GM13976 (cell line): ENCODE data around the gene HTR3A.
"Not testable (repeated sequence)": the region's sequence is repeated elsewhere in the genome, so short reads cannot be mapped to it uniquely, and the experiment has no call there.

ENCODE experiments used
- DNase-seq: peaks from one replicate; pipeline ENCODE4 v3.0.0; 2012; ENCODE audit warnings: low spot score
- in situ Hi-C: fragments of 300-500 bp; cut with MboI; formaldehyde crosslinking; loops from one replicate; pipeline ENCODE4 v1.12.0; 2022; ENCODE audit warnings: low sequenced_read_pairs, mixed read lengths, inconsistent platforms; ENCODE audit not compliant: unreplicated experiment
- TF ChIP-seq, protein P1 (sequence below): IDR thresholded peaks from 2 replicates; pipeline ENCODE4 v1.5.1; 2012; ENCODE audit warnings: borderline replicate concordance, mild to moderate bottlenecking; ENCODE audit not compliant: insufficient read depth; ENCODE audit errors: extremely low read depth, missing control alignments, control extremely low read depth

HTR3A gene

DNA sequence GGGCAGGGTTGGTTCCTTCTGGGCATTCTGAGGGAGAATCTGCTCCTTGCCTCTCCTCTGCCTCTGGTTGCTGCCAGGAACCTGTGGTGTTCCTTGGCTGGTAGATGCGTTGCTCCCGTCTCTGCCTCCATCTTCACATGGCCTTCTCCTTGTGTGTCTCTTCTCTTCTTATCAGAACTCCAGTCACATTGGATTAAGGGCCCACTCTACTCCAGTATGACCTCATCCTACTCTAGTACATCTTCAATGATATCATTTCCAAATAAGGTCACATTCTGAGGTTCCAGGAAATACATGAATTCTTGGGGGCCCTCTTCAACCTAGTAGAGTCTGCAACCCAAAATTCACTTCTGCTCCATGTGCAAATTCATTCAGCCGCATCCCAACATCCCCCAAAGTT lies 37.0 kb upstream of the HTR3A start:
- in situ Hi-C loops = no loop called here
- no peak for DNase-seq
- TF ChIP-seq, protein P1, sequence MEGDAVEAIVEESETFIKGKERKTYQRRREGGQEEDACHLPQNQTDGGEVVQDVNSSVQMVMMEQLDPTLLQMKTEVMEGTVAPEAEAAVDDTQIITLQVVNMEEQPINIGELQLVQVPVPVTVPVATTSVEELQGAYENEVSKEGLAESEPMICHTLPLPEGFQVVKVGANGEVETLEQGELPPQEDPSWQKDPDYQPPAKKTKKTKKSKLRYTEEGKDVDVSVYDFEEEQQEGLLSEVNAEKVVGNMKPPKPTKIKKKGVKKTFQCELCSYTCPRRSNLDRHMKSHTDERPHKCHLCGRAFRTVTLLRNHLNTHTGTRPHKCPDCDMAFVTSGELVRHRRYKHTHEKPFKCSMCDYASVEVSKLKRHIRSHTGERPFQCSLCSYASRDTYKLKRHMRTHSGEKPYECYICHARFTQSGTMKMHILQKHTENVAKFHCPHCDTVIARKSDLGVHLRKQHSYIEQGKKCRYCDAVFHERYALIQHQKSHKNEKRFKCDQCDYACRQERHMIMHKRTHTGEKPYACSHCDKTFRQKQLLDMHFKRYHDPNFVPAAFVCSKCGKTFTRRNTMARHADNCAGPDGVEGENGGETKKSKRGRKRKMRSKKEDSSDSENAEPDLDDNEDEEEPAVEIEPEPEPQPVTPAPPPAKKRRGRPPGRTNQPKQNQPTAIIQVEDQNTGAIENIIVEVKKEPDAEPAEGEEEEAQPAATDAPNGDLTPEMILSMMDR = no peak

DNA sequence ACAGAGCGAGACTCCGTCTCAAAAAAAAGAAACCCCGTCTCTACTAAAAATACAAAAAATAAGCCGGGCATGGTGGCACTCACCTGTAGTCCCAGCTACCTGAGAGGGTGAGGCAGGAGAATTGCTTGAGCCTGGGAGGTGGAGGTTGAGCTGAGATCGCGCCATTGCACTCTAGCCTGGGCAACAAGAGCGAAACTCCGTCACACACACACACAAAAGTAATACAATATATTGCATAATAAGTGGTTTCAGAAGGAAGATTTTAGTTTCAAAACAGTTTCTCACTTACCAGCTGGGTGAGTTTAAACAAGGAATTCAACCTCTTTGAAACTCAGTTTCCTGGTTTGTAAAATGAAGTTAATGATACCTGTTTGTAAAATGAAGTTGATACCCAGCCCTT lies 32.7 kb upstream of the HTR3A start:
- TF ChIP-seq, protein P1 = no peak
- no peak for DNase-seq
- in situ Hi-C loops = no loop called here

DNA sequence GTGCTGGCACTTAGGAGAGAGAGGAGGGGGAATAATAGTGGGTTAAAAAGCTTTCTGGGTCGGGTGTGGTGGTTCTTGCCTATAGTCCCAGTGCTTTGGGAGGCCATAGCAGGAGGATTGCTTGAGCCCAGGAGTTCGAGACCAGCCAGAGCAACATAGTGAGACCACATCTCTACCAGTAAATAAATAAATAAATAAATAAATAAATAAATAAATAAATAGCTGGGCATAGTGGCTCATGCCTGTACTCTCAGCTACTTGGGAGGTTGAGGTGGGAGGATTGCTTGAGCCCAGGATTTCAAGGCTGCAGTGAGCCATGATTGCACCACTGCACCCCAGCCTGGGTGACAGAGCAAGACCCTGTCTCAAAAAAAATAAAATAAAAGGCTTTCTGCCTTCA lies 28.7 kb upstream of the HTR3A start:
- in situ Hi-C loops, DNase-seq: not testable (repeated sequence)

DNA sequence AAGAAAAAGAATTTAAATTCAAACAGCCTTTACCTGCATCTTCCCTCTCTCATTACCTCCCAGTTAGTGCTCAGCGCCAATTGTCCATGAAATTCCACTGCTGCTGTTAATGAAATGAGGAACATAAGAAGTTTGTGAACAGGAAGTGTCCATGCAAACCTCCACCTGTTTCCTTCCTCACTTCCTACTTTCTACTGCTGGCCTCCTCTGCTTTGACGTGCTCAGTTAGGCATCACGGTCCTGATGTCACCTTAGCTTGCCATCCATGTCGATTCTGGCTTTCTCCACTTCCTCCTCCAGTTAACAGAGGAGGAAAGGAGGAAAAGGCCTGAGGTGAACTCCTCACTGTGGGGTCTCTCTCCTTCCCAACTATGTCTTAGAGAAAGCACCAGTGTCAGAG lies 26.9 kb upstream of the HTR3A start:
- TF ChIP-seq, protein P1 = no peak
- in situ Hi-C loops = no loop called here
- DNase-seq = no peak

DNA sequence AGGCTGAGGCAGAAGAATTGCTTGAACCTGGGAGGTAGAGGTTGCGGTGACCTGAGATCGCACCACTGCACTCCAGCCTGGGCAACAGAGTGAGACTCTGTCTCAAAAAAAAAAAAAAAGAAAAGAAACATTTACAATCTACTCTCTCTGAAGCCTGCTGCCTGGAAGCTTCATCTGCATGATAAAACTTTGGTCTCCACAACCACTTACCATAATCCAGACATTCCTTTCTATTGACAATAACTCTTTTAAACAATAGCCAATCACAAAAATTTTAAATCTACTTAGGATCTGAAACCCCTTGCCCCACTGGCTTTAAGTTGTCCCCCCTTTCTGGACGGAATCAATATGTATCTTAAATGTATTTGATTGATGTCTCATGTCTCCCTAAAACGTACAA lies 25.0 kb upstream of the HTR3A start:
- in situ Hi-C loops = no loop called here
- no peak for DNase-seq
- TF ChIP-seq, protein P1 = no peak

DNA sequence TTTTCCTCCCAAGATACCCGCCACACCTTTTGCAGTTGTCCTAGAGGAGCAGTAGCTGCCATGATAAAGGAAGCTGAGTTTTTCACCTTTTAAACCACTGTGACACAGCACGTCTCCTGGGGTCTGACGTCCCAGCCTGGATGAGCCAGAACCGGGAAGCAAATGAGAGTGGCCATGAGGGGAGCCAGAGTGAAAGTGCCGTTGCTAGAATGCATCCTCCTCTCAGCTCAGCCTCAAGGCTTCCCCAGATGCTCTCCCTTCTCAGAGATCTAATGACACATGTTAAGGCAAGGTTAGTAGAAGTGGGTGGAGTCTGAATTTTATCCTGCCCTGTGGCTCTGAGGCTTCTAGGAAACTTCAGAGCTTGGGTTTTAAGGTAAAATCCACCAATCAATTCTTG lies 23.4 kb upstream of the HTR3A start:
- no peak for DNase-seq
- in situ Hi-C loops = no loop called here
- TF ChIP-seq, protein P1 = no peak

DNA sequence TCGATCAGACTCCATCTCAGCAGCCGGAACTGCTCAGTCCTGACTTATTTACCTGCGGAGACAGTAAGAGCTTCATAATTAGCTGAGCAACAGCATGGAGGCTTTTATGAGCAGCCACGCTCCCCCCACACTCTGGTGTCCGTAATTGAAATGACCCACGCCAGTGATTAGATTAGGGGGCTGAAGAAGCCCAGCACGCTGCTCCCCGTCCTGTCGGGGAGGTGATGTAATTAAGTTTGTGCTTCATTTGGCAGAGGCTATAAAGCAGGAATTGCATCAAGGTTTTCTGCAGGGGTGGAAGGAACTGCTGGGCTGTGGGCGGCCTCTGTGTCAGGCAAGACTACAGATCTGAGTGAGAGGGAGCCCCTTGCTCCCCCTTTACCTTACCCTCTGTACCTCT lies 22.8 kb upstream of the HTR3A start:
- in situ Hi-C loops = no loop called here
- DNase-seq = no peak
- TF ChIP-seq, protein P1 = no peak
